HG03520 (cell line): ENCODE measurements around the gene LPCAT3.
"Not testable (repeated sequence)": the region's sequence is repeated elsewhere in the genome, so short reads cannot be mapped to it uniquely, and the experiment has no call there.

Source experiments
- ATAC-seq: cut with Tn5 transposase; IDR thresholded peaks from one replicate; pipeline ENCODE4 v1.9.1; 2021; ENCODE audit warnings: mild to moderate bottlenecking, moderate library complexity; ENCODE audit not compliant: unreplicated experiment

LPCAT3 gene, protein sequence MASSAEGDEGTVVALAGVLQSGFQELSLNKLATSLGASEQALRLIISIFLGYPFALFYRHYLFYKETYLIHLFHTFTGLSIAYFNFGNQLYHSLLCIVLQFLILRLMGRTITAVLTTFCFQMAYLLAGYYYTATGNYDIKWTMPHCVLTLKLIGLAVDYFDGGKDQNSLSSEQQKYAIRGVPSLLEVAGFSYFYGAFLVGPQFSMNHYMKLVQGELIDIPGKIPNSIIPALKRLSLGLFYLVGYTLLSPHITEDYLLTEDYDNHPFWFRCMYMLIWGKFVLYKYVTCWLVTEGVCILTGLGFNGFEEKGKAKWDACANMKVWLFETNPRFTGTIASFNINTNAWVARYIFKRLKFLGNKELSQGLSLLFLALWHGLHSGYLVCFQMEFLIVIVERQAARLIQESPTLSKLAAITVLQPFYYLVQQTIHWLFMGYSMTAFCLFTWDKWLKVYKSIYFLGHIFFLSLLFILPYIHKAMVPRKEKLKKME

DNA sequence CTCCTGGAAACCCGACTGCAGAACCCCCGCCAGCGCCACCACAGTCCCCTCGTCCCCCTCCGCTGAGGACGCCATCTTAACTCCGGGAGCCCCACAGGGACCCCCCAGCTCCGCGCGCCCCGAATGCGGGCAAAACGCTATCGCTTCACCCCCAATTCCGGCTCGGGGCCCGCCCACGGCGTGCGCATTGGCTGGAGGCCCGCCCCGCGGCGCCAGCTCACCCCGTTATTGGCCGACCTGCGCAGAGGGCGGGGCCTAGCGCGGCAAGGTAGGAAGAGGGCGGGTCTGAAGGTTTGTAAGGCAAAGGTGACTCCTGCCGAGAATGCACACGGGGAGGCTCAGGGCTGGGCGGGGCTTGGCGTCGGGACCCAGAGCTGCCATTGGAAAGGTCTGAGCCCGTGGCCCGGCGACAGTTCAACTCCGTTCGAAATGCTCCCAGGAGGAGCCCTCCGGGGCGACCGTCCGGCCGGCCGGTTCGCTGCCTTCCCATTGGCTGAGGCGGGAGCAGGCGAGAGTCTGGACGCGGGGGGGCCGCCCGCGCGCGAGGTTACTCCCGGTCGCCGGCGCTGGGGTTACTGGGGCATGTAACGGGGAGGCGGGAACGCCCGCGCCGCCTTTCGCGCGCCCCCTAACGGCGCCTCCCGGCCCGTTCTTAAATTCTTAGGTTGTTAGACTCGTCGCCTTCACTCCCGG is at the start of gene LPCAT3:
Gene LPCAT3, minus strand, starts transcription at position 127 of the 693 bp plus-strand sequence. Its CDS starts 52 bp downstream, at position 75.
- ATAC-seq: peak; percentile 89

DNA sequence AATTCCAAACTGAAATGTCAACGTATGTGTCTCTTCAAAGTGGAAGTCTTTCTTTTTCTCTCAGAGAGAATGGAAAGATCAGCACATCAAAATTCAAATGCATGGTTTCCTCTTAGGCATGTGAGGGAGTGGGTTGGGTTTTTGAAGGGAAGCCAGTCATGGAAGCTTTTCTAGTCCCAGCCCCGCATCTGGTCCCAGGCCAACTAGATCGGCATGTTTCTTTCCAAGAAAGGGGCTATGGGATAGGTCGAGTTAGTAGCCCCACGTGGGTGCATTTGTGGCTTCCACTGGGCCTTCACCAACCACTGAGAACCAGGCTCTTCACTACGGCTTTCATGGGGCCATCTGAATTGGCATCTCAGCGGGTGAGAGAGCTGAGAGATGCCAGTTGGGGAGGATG is 48.8 kb upstream of the LPCAT3 start:
- no peak for ATAC-seq

DNA sequence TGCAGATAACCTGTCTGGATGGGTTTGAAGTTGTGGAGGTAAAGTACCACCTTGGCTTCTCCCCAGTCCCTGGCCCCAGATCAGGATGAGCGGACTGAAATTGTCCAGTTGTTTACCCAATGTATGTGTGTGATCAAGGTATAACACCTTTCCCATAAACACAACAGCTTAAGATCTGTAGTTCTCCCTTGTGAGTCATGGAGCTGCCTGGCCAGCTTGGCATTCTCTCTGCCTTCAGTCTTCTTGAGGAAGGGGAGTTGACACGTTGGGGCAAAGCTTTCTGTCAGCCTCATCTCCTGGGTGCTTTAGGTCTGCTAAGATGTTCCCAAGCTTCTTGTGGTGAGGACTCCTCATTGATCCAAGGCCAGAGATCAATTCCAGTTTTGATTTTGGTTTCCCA is 48.3 kb upstream of the LPCAT3 start:
- ATAC-seq: no peak

DNA sequence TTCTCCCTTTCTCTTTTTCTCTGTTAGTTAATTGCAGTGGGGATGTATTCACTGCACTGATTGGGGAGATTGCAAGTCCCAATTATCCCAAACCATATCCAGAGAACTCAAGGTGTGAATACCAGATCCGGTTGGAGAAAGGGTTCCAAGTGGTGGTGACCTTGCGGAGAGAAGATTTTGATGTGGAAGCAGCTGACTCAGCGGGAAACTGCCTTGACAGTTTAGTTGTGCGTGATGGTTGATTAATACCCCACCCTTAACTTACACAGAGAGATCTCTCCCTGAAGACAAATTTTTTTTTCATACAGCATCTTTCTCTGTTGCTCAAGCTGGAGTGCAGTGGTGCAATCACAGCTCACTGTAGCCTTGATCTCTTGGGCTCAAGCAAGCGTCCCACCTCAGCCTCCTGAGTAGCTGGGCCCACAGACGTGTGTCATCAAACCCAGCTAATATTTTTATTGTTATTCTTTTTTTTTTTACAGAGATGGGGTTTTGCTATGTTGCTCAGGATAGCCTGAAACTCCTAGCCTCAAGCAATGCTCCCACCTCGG is 46.9 kb upstream of the LPCAT3 start:
- no peak for ATAC-seq

DNA sequence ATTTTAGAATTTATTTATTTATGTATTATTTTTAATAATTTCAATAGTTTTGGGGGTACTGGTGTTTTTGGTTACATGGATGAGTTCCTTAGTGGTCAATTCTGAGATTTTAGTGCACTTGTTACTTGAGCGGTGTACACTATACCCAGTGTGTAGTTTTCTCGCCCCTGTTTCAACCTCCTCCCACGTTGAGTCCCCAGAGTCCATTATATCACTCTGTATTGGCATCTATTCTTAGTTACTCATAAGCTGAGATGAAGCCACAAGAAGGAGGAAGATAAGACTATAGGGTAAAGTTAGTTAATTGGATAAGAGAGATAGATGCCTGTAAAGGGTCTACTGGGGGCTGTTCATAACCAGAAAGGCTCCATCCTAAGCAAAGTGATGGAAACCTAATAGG is 46.2 kb upstream of the LPCAT3 start:
- no peak for ATAC-seq

DNA sequence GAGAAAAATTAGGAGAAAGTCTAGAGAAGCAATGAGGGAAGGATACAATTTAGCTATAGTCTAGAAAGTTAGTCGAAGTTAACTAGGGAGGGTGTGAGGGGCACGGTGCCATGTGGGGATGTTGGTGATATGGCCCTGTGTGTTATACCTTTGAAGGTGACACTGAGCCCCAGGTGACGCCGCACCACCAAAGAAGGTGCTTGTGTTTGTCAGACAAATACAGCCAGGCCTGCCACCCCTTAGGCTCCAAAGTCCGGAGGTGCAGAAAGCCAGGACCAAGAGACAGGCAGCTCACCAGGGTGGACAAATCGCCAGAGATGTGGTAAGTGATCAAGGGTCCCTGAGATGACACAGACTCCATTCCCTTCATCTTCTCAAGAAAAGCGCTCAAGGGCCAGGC is 43.3 kb upstream of the LPCAT3 start:
- no peak for ATAC-seq

DNA sequence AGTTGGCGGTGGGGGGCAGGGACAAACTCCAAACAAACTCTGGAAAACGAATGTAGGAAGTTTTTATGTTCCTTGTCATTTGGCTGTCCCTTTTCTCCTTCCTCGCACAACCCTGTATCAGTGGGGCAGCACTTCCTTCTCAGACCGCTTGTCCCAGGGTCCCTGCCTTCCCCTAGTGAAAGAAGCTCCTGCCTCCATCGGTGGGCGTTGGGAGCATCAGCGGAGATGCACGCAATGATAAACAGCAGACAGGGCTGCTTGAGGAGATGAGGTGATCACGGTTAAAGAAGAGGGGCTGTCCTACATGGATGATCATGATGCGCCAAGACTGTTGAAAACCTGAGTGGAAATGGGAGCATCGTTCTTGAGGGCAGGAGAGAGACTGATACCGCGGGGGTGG is 42.9 kb upstream of the LPCAT3 start:
- ATAC-seq: no peak

DNA sequence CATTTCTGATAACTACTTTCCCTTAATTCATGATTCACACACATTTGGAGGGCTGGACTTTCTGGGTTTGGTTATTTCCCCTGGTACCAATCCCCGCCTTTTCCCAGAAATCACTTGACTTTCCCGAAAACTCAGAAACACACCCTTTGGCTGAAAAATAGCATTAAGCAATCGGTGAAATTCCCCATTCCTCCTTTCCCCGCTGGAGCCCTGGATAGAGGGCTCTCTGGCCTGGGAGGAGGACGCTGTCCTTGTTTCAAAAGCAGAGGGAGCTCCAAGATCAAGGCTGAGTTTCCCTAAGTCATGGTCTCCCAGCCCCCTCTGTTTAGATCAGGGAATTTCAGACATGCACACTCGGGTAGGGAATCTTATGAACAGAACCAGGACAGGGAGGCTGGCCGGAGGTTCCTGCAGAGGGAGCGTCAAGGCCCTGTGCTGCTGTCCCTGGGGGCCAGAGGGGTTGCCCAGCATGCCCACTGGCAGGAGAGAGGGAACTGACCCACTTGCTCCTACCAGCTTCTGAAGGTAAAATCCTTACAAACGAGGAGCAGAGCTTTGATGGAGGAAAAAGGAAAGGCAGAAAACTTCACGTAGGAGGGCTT is 42.2 kb upstream of the LPCAT3 start, which contains the start of gene C1S:
Gene C1S, plus strand, starts transcription at position 366 of the 602 bp plus-strand sequence. CDS start 1,195 bp downstream, outside the sequence.
- ATAC-seq: no peak

DNA sequence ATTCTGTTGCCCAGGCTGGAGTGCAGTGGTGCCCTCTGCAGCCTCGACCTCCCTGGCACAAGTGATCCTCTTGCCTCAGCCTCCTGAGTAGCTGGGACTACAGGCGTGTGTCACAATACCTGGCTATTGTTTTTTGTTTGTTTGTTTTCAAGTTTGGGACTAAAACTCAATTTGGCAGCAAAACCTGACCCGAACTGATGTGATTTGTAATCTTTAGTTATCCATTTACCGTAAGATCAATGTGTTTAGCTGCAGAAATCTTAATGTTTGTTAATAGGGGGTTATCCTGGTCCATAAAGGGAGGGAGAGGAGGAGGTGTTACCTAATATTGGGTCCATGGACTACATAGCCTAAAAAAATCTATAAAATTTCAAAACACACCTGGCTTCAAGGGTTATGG is 41.5 kb upstream of the LPCAT3 start:
- ATAC-seq: no peak

DNA sequence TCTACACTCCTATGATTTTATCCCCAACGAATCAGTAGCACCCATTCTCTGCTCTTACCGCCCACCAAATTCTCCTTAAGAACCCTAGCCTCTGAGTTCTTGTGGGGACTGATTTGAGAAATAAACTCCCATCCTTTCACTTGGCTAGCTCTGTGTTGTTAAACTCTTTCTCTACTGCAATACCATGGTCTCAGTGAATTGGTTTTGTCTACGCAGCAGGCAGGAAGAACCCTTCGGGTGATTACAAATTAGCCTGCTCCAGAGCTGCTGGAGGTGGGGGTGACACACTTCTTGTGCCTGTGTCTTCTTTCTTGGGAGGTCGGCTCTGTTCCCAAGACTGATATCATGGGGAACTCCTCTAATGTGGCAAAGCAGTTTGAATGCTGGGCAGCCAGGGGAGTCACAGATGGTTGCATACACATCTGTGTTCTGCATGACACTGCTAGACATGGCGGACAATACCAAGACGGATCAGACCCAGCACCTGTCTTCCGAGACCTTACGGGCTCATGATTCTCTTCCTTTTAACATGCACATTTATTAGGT is 40.6 kb upstream of the LPCAT3 start:
- ATAC-seq: no peak

DNA sequence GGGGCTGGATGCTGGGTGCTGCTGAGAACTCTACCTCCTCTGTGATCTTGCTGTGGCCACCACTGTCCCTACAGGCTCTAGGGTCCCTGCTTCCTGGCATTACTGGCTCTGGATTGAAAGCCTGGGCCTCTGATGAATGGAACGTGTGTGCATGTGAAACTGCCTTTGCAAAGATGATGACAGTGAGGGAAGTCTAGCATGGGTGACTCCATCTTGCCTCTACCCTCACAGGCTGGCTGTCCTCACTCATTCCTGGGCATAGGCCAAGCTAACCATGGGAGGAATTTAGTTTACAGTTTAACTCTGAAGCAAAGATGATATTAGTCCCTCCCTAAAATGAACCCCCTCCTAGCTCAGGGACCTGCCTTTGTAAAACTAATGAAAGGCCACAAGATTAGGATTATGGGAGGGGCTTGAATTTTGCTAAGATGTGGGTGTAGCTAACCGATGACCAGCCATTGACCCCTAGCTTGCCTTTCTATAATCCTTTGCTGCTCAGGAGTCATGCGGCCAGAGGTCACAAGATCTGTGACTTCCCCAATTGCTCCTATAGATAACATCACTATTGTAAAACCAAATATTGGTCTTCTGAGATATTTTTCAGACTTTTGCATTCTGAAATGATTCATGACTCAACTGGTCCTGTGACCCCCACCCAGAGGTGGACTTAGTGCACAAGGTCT is 40.0 kb upstream of the LPCAT3 start:
- ATAC-seq: no peak

DNA sequence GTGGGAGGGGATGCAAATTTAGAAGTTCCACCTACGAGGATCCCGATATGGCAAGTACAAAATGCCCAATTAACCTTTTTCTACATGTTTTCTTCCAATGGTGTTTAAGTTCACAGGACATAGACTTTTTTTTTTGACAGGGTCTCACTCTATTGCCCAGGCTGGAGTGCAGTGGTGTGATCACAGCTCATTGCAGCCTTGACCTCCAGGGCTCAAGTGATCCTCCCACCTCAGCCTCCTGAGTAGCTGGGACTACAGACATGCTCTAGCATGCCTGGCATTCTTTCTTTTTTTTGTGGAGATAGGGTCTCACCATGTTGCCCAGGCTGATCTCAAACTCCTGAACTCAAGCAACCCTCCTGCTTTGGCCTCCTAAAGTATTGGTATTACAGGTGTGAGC is 37.5 kb upstream of the LPCAT3 start:
- not testable (repeated sequence) for ATAC-seq

DNA sequence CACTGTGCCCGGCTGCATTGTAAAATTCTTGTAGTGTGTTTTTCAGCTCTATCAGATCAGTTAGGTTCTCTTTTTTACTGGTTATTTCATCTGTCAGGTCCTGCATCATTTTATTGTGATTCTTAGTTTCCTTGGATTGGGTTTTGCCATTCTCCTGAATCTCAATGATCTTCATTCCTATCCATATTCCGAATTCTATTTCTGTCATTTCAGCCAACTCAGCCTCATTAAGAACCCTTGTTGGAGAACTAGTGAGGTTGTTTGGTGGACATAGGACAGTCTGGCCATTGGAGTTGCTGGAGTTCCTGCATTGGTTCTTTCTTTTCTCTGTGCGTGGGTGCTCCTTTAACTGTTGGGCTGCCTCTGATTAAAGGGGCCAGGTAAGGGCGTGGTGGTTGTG is 36.6 kb upstream of the LPCAT3 start:
- ATAC-seq: no peak

DNA sequence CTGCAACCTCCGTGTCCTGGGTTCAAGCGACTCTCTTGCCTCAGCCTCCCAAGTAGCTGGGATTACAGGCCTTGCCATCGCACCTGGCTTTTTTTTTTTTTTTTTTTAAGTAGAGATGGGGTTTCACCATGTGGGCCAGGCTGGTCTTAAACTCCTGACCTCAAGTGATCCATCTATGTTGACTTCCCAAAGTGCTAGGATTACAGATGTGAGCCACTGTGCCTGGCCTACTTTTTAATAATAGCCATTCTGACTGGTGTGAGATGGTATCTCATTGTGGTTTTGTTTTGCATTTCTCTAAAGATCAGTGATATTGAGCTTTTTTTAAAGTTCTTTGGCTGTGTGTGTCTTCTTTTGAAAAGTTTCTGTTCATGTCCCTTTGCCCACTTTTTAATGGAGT is 31.7 kb upstream of the LPCAT3 start:
- ATAC-seq: not testable (repeated sequence)

DNA sequence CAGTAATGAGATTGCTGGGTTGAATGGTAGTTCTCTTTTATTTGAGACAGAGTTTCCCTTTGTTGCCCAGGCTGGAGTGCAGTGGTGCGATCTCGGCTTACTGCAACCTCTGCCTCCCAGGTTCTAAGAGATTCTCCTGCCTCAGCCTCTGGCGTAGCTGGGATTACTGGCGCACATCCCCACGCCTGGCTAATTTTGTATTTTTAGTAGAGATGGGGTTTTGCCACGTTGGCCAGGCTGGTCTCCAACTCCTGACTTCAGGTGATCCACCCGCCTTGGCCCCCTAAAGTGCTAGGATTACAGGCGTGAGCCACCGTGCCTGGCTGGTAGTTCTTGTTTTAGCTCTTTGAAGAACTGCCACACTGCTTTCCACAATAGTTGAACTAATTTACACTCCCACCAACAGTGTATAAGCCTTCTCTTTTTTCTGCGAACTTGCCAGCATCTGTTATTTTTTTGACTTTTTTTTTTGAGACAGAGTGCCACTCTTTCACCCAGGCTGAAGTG is 31.2 kb upstream of the LPCAT3 start:
- ATAC-seq: not testable (repeated sequence)

DNA sequence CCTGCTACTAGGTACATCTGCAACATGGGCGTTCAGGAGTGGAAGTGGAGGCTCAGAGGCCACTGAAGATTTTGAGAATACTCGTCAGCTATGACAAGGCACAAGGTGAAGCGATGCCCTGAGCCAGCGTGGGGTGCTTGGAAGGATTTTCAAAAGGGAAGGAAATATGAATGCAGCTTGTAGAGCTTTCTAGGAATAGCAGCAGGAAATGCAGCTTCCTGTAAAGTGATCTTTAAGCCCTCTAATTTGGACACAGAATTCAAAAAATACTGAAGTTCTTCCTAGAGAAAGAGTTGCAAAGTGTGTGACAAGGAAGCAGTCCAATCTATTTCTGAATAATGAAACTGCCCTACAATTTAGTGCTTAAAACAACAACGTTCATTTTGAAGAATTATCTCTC is 29.0 kb upstream of the LPCAT3 start:
- no peak for ATAC-seq

DNA sequence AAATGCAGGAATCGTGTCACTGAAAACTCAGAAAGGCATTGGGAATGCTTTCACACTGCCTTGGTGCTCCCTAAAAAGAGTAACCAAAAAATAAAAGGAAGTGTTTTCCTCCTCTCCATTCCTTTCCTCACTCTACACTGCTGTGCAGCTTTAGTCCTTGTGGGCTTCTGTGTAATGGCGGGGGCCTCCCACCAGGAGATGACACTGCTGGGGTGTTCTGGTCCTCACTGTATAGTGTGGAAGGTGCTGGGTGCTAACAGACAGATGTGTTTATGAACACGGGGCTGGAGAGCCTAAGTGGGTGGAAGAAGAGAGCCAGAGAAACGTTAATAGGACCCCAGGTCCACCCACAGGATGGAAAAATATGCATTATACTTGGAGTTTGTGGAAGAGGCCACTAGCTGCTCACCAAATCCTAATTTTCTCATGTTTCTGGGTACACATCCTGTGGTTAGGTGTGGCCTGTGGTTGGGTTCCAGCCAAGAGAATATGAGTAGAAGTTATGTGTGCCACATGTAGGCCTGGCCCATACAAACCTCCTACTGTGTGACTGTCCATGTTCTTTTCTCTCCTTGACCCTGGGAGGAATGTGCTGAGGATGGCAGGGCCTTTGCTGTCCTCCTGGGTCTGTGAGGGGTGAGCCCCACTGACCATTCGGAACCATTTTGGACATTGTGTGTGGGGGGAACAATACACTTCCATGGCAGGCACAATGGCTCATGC is 28.3 kb upstream of the LPCAT3 start:
- ATAC-seq: no peak

DNA sequence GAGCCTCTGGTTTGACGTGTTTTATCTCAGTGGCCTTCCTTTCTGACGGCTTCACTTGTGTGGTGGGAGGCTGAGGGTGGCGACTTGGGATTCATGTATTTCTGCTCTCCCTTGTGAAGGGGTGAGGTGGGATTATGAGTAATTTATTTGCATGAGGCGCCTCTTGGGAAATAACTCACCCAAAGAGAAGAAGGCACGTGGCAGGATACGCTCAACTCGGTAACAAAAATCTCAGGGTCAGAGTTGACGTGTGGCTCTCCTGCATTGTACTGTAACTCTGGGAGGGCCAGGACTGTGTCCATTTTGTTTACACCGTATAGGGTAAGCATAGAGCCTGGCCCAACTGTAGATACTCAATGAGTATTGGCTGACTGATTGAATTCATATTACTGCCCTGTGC is 27.6 kb upstream of the LPCAT3 start:
- no peak for ATAC-seq

DNA sequence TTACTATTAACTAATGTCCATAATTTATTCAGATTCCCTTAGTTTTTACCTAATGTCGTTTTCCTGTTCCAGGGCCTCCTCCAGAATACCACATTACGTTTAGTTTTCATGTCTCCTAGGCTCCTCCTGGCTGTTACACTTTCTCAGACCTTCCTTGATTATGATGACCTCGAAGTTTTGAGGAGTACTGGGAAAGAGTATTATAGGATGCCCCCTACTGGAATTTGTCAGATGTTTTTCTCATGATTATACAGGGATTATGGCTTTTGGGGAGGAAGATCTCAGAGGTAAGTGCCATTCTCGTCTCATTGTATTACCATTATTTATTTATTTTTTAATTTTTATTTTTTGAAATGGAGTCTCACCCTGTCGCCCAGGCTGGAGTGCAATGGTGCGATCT is 24.6 kb upstream of the LPCAT3 start:
- ATAC-seq: no peak

DNA sequence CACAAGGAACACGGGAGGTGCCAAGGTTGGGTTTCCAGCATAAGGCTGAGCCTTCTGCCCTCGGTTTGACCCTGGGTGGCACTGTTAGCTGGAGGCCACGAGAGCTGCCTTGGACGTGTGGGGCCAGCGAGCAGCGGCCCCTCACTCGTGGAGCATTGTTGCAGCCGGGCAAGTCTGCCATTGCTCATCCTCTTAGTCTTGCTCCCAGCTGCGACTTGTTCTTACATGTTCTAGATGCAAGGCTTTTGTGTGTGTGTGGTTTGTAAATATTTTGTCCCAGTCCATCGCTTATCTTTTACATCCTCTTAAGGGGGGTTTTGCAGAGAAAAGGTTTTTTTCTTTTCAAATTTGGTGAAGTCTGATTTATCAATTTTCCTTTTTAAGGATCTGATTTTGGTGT is 21.1 kb upstream of the LPCAT3 start:
- no peak for ATAC-seq
